ENCODE measurements around the gene KBTBD13. TPM values are rescaled to one million over a fixed set of nuclear protein-coding genes. Genes with fewer than 3 reads are reported as not detected.

KBTBD13 gene
- total RNA-seq, 1 donor from 2014 or later, result not detected

DNA sequence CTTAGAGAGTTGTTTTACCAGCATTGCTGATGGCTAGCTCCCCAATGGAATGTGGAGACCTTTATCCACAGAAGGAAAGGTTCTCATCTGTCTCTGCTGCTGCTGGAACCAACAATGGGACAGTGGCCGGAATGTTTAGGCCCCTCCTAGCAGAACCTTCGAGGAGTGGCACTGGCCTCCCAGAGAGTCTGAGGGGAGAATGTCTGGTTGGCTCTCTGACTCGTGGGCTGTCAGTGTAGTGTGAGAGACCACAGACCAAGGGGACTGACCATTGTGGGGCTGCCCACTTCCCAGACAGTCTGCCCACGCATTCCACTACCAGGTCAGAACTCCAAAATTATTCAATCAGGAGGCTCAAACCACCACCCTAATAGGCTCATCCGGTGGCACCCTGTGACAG, 13.8 kb upstream of the KBTBD13 start:
- no peak overlapping the region for H3K4me3 ChIP-seq (ENCODE audit: low read depth, low read length)
- DNase-seq (ENCODE audit: low read depth), result no peak
- no peaks in the 10 kb centered on the region for H3K36me3 ChIP-seq (ENCODE audit: control insufficient read depth, insufficient read depth, low read length)
- TF ChIP-seq, protein P1, sequence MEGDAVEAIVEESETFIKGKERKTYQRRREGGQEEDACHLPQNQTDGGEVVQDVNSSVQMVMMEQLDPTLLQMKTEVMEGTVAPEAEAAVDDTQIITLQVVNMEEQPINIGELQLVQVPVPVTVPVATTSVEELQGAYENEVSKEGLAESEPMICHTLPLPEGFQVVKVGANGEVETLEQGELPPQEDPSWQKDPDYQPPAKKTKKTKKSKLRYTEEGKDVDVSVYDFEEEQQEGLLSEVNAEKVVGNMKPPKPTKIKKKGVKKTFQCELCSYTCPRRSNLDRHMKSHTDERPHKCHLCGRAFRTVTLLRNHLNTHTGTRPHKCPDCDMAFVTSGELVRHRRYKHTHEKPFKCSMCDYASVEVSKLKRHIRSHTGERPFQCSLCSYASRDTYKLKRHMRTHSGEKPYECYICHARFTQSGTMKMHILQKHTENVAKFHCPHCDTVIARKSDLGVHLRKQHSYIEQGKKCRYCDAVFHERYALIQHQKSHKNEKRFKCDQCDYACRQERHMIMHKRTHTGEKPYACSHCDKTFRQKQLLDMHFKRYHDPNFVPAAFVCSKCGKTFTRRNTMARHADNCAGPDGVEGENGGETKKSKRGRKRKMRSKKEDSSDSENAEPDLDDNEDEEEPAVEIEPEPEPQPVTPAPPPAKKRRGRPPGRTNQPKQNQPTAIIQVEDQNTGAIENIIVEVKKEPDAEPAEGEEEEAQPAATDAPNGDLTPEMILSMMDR (IDR thresholded peaks at IDR 0.05; ENCODE audit: insufficient read depth, low read length, poor library complexity, severe bottlenecking), result no peak
- H3K27me3 ChIP-seq (ENCODE audit: control insufficient read depth, insufficient read depth, low read length), result peaks cover 53% of the 10 kb centered on the region

DNA sequence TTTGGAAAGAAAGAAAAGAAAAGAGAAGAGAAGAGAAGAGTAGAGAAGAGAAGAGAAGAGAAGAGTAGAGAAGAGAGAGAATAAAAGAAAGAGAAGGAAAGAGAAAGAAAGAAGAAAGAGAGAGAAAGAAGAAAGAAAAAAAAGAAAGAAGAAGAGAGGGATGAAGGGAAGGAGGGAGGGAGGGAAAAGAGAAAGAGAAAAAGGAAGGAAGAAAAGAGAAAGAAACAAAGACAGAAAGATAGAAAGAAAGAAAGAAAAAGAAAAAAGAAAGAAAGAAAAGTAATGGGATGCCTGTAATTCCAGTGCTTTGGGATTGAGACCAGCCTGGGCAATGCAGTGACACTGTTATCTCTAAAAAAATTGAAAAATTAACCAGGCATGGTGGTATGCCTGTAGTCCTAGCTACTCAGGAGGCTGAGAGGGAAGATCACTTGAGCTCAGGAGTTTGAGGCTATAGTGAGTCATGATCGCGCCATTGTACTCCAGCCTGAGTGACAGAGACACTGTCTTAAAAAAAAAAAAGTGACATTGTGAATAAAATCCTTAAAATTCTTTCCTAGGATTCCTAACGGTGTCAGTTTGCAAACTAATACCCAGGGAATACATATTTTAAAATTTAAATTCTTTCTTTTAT, 10.4 kb upstream of the KBTBD13 start:
- TF ChIP-seq, protein P1 (IDR thresholded peaks at IDR 0.05; ENCODE audit: insufficient read depth, low read length, poor library complexity, severe bottlenecking), result no peak
- no peak for DNase-seq (ENCODE audit: low read depth)
- no peaks in the 10 kb centered on the region for H3K36me3 ChIP-seq (ENCODE audit: control insufficient read depth, insufficient read depth, low read length)
- no peak overlapping the region for H3K4me3 ChIP-seq (ENCODE audit: low read depth, low read length)
- peaks cover 38% of the 10 kb centered on the region for H3K27me3 ChIP-seq (ENCODE audit: control insufficient read depth, insufficient read depth, low read length)

DNA sequence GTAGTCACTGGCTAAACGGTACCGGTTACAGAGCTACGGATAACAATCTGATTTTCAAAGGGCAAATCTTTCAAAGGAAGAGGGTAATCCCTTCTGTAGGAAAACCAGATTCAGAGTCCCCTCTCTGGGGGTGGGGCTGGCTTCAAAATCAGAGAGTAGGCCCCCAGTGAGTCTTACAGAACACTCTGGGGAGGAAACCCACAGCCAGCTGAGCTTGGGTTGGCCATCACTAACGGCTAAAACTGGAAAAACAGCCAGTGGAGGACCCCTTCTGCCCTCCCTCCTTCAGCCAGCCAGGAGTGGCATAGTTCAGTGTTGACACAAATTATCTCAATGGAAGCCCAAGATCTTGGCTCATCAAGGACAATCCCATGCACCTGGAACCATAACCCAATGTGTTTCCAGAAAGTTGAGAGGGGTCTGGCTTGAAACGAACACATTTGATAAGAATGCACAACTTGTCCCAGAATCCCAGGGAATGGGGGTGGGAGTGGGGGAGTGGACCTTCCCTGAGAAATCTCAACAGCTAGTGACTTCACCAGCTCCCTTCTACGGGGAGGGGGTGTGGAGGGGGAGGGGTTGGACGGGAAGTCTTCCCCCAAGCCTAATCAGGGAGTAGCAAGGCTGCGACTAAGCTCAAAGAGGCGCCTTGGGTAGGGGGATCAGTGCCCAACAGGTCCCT, 9.8 kb upstream of the KBTBD13 start:
- no peak for DNase-seq (ENCODE audit: low read depth)
- H3K4me3 ChIP-seq (ENCODE audit: low read depth, low read length), result no peak overlapping the region
- peaks cover 37% of the 10 kb centered on the region for H3K27me3 ChIP-seq (ENCODE audit: control insufficient read depth, insufficient read depth, low read length)
- no peaks in the 10 kb centered on the region for H3K36me3 ChIP-seq (ENCODE audit: control insufficient read depth, insufficient read depth, low read length)
- TF ChIP-seq, protein P1 (IDR thresholded peaks at IDR 0.05; ENCODE audit: insufficient read depth, low read length, poor library complexity, severe bottlenecking), result no peak

DNA sequence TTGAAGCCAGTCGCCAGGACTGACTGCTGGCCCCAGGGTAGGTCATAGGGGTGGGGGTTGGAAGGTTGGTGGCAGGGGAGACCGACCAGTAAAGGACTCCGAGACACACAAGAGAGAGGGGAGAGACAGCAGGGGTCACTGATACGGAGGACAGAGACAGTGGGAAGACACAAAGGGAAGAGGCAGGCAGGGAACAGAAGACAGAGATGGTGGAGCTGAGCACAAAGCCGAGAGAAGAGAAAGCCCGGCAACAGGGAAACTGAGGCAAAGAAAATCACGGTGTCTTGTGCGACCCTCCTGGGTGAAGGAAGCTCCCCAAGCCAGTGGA, 9.3 kb upstream of the KBTBD13 start:
- Histone ChIP-seq H3K4me3 (ENCODE audit: low read depth, low read length) (no peak overlapping the region), H3K36me3 (ENCODE audit: control insufficient read depth, insufficient read depth, low read length) (no peaks in the 10 kb centered on the region), H3K27me3 (ENCODE audit: control insufficient read depth, insufficient read depth, low read length) (peaks cover 34% of the 10 kb centered on the region)
- TF ChIP-seq, protein P1 (IDR thresholded peaks at IDR 0.05; ENCODE audit: insufficient read depth, low read length, poor library complexity, severe bottlenecking), result no peak
- no peak for DNase-seq (ENCODE audit: low read depth)

DNA sequence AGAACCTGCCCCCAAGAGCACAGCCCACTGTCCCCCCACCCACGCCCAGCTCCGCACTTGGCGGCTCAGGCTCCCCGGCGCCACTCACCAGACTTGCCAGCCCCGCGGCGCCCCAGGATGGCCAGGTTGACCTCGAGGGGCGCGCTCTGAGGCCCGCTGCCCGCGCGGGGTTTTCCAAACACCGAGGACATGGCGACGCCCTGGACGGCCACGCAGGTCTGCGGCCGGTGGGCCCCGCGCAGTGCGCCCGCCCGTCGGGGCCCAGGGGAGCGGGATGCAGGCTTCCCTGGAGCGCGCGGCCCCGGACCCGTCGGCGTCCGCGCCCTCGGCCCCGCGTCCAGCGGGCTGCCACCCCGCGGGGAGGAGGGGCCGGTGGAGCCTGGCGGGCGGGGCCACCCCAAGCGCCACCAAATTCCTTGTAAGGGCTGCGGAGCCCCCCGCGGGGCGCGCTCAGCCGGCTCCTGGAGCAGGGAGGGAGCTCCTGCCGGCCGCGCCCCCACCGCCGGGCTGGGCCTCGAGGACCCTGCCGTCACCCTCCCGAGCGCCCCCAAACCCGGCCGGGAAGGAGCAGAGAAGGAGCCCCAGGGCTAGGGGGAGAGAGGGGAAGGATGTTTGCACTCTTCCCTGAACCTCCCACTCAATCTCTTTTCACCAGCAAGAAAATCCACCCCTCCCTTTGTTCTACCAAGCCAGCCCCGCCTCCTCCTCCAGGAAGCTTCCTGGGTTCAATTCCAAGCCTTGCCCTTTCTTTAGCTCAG, 8.7 kb upstream of the KBTBD13 start, which contains the start of gene RASL12:
Gene RASL12 (minus strand): TSS at position 347 of the 758 bp plus-strand sequence. CDS start 156 bp downstream, at position 191.
- TF ChIP-seq, protein P1 (IDR thresholded peaks at IDR 0.05; ENCODE audit: insufficient read depth, low read length, poor library complexity, severe bottlenecking), result no peak
- H3K4me3 ChIP-seq (ENCODE audit: low read depth, low read length), result no peak within 1 kb of the TSS
- DNase-seq (ENCODE audit: low read depth), result no peak
- no peaks in the 10 kb centered on the region for H3K36me3 ChIP-seq (ENCODE audit: control insufficient read depth, insufficient read depth, low read length)
- H3K27me3 ChIP-seq (ENCODE audit: control insufficient read depth, insufficient read depth, low read length), result peaks cover 33% of the 10 kb centered on the region
